GM10266 (cell line): Measurements from ENCODE around the gene SLAMF9.

Experiments
- DNase-seq: peaks from one replicate; pipeline ENCODE4 v3.0.0; 2012; ENCODE audit errors: extremely low spot score
- TF ChIP-seq, protein P1 (sequence below): IDR thresholded peaks from 2 replicates; pipeline ENCODE4 v1.5.1; 2012; ENCODE audit warnings: mild to moderate bottlenecking, low read depth; ENCODE audit not compliant: control insufficient read depth, insufficient read depth; ENCODE audit errors: missing control alignments

SLAMF9 gene

GRCh38 chr1:159978107-159978398 is 24.0 kb upstream of the SLAMF9 start:
- TF ChIP-seq, protein P1, sequence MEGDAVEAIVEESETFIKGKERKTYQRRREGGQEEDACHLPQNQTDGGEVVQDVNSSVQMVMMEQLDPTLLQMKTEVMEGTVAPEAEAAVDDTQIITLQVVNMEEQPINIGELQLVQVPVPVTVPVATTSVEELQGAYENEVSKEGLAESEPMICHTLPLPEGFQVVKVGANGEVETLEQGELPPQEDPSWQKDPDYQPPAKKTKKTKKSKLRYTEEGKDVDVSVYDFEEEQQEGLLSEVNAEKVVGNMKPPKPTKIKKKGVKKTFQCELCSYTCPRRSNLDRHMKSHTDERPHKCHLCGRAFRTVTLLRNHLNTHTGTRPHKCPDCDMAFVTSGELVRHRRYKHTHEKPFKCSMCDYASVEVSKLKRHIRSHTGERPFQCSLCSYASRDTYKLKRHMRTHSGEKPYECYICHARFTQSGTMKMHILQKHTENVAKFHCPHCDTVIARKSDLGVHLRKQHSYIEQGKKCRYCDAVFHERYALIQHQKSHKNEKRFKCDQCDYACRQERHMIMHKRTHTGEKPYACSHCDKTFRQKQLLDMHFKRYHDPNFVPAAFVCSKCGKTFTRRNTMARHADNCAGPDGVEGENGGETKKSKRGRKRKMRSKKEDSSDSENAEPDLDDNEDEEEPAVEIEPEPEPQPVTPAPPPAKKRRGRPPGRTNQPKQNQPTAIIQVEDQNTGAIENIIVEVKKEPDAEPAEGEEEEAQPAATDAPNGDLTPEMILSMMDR = no peak
- no peak for DNase-seq

- TF ChIP-seq, protein P1 = no peak
- no peak for DNase-seq
Observed at GRCh38 chr1:159977364-159978106, 23.5 kb upstream of the SLAMF9 start.

DNA sequence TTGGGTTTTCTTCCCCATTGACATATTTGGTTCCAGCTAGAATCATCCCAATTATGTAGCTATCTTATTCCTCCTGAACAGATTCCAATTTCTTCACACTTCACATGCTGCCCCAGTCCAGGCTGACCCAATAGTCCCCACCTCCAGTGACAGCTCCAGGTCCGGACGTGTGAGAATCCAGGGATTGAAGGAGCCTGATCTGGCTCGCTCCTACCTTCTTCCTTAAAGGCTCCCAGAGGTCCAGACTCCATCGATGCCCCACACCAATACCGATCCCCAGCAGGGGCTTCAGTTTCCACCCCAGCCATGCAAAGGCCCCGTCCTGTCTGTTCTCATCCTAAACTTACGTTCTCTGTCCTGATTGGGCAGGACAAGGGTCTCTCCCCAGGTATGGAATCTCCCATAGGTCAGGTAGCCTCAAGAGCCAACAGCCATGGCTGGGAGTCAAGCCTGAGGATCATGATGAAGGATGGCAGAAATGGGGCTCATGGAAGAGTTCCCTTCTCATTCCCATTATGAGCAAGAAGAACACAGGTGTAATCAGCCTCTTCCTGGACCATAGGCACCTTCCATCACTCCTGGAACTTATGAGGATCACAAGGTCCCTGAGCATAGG is 20.4 kb upstream of the SLAMF9 start:
- TF ChIP-seq, protein P1 = no peak
- DNase-seq = no peak

DNA sequence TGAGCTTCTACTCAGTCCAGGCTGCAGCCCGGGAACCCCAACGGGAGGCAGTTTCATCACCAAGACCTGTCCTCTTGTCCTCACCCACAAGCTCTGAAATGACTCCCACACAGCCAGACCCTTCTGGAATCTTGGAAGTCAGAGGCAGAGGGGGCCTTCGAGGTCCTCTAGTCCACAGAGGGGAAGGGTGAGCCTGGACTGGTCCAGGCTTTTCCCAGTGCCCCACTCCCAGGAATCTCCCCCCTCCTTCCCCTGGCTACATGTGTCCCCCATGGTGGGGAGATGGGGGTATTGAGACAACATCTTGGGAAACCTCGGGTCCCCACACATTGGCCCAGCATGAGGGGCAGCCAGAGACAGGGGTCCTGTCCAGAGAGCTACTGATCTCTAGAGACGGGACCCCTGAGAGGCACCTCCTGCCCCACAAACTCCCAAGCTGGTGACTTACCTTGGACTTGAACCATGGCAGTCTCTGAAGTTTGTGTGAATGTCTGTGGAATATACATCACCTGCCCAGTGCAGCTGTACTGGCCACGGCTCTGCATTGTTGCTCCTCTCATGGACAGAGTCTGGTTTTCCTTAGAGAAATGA is 19.4 kb upstream of the SLAMF9 start:
- TF ChIP-seq, protein P1 = no peak

GRCh38 chr1:159972443-159973205 is 18.6 kb upstream of the SLAMF9 start:
- DNase-seq = no peak
- TF ChIP-seq, protein P1 = no peak

More for the DNA sequence above, 19.4 kb upstream of the SLAMF9 start:
- DNase-seq = no peak

DNA sequence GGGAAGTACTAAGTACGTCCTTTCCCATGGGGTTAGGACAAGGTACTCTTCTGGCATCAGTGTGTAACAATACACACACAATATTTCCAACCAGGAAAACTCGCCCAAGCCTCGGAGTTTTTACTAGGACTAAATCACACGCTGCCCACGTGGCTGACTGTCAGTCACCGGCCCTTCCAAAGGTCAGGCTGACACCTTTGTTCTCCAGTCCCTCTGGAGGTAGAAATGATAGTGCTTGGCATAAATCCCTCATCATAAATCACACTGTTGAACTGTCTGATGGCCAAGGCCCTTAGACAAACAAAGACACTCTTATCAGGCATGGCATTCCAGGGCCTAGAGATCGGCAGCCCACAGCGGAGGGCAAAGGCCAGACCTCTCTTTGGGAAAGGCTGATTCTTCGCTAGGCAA is 16.9 kb upstream of the SLAMF9 start:
- no peak for DNase-seq
- TF ChIP-seq, protein P1 = no peak
